K562 (cell line): ENCODE results near the gene UBR1. TPM values are rescaled to one million over a fixed set of nuclear protein-coding genes. Genes with fewer than 3 reads are reported as not detected.

Experiments
- ARHGAP35 ChIP-seq: fragments of 450-650 bp; IDR thresholded peaks from 2 replicates; pipeline ENCODE4 v1.6.1; 2018; ENCODE audit not compliant: partially characterized antibody
- BCOR ChIP-seq: fragments of 450-650 bp; IDR thresholded peaks from 2 replicates; pipeline ENCODE4 v1.6.1; 2016
- COPS2 ChIP-seq: fragments of 450-650 bp; conservative IDR thresholded peaks from 2 replicates; pipeline ENCODE4 v1.6.1; 2016; ENCODE audit warnings: mild to moderate bottlenecking, moderate library complexity
- DACH1 ChIP-seq: fragments of 450-650 bp; IDR thresholded peaks from 2 replicates; pipeline ENCODE4 v1.6.1; 2018; ENCODE audit not compliant: partially characterized antibody
- FOXJ3 ChIP-seq: sonication (generic); formaldehyde crosslinking; IDR thresholded peaks from 2 replicates; pipeline ENCODE4 v1.4.0; 2020; ENCODE audit warnings: mild to moderate bottlenecking, missing genetic modification reagents
- FUS ChIP-seq: fragments of 200-400 bp; formaldehyde crosslinking; optimal IDR thresholded peaks from 2 replicates; pipeline ENCODE3; 2017; ENCODE audit warnings: low read depth, low read length
- MBD2 ChIP-seq: sonication (generic); IDR thresholded peaks from 2 replicates; pipeline ENCODE4 v1.6.1; 2016; ENCODE audit warnings: low read depth, borderline replicate concordance
- NFIC ChIP-seq: fragments of 450-650 bp; IDR thresholded peaks from 2 replicates; pipeline ENCODE4 v1.6.1; 2017; ENCODE audit warnings: mild to moderate bottlenecking, inconsistent platforms
- NFYB ChIP-seq: IDR thresholded peaks from 2 replicates; pipeline ENCODE4 v1.6.1; 2011; ENCODE audit warnings: mild to moderate bottlenecking, moderate library complexity; ENCODE audit not compliant: insufficient read length; ENCODE audit errors: extremely low read depth
- NR2F6 ChIP-seq: fragments of 450-650 bp; formaldehyde crosslinking; IDR thresholded peaks from 2 replicates; pipeline ENCODE4 v1.4.0; 2020; ENCODE audit warnings: mild to moderate bottlenecking
- TAL1 ChIP-seq: fragments of 450-650 bp; IDR thresholded peaks from 2 replicates; pipeline ENCODE4 v1.6.1; 2016; ENCODE audit warnings: mild to moderate bottlenecking
- ZBTB1 ChIP-seq: sonication (generic); formaldehyde crosslinking; IDR thresholded peaks from 2 replicates; pipeline ENCODE4 v1.8.1; 2023; ENCODE audit warnings: missing genetic modification reagents, low read depth, mild to moderate bottlenecking, borderline replicate concordance
- ZFP36 ChIP-seq: fragments of 150-350 bp; IDR thresholded peaks from 2 replicates; pipeline ENCODE4 v1.6.1; 2018; ENCODE audit warnings: low read length, low read depth; ENCODE audit not compliant: partially characterized antibody
- ZNF668 ChIP-seq: fragments of 250-450 bp; sonication (Bioruptor Pico); IDR thresholded peaks from 2 replicates; pipeline ENCODE4 v1.8.0; 2022; ENCODE audit warnings: mild to moderate bottlenecking, inconsistent platforms
- polyA plus RNA-seq, 8 experiments: library from polyadenylated mRNA; depleted of rRNA in 4 of 8; stranded (reverse) in 5 of 8; unstranded in 3 of 8; fragments of >200 nt; fragmentation: Nextera tagmentation in 2 of 8; fragmentation: Illumina TruSeq in 1 of 8; extraction: Ambion mirVana in 2 of 8; extraction: Trizol in 1 of 8; gene quantifications; 2 replicates each; pipeline versions ENCODE4 v1.2.1 to v1.2.3, GENCODE V29; 2011 to 2014; ENCODE audit warnings: inconsistent platforms in 1 of 8, missing spikeins in 1 of 8
- total RNA-seq, 7 experiments: library from RNA; depleted of rRNA in 6 of 7; stranded (reverse); fragments of >200 nt in 6 of 7; fragmentation: Illumina TruSeq in 2 of 7; extraction: Trizol in 2 of 7; gene quantifications; 2 replicates each; pipeline versions ENCODE4 v1.2.1 to v1.2.3, GENCODE V29; 2011 to 2021; ENCODE audit warnings: low replicate concordance in 1 of 7
- TF ChIP-seq, protein P1 (sequence below): fragments of 250-450 bp; sonication (Bioruptor Pico); IDR thresholded peaks from 2 replicates; pipeline ENCODE4 v1.4.0; 2020
- TF ChIP-seq, protein P2 (sequence below): sonication (generic); formaldehyde crosslinking; IDR thresholded peaks from 2 replicates; pipeline ENCODE4 v1.5.0; 2020; ENCODE audit warnings: missing genetic modification reagents
- TF ChIP-seq, protein P3 (sequence below): sonication (generic); formaldehyde crosslinking; IDR thresholded peaks from 2 replicates; pipeline ENCODE4 v1.8.1; 2023; ENCODE audit warnings: mild to moderate bottlenecking, missing genetic modification reagents

The UBR1 gene
- total and polyA plus RNA-seq, 9 of the 15 experiments (the other 6 are each of a cell fraction or from before 2014, with no cell fraction given) = 5.8 to 30.7 (median 15.3) TPM

DNA sequence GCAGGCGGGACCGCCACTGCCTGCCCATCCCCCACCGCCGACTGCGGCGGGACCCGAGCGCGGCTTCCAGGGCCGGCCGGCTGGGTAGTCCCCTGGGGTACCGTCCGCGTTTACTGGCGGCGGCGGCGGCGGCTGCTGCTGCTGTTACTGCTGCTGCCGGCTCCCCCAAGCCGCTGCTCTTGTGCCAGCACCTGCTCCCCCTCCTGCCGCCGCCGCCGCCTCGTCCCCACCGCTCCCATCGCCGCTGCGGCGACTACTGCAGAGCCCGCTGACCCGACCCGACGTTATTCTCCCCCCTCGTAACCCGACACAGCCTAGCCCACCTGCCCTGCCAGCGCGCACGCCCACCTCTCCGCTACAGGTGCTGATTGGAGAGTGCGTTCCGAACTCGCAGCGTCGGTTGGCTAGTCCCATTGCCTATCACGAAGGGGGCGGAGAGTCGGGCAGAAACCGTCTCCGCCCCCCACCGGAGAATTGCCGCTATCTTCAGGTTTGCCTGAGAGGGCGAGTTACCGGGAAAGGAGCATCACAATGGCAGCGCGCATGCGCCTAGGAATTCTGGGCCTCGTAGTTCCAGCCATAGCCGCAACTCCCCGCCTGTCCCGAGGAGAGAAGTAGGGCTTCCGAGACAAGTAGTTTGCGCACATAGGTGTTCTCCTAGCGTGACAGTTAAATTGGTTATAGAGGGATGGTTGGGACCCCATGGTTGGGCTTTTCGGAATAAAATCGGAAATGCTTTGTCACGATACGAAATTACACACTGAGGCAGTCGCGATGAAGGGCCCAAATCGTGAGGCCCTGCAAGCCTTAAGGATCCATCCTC is 185.1 kb downstream of the UBR1 start, which contains the start of gene TTBK2 (continued):
- TF ChIP-seq, protein P1, sequence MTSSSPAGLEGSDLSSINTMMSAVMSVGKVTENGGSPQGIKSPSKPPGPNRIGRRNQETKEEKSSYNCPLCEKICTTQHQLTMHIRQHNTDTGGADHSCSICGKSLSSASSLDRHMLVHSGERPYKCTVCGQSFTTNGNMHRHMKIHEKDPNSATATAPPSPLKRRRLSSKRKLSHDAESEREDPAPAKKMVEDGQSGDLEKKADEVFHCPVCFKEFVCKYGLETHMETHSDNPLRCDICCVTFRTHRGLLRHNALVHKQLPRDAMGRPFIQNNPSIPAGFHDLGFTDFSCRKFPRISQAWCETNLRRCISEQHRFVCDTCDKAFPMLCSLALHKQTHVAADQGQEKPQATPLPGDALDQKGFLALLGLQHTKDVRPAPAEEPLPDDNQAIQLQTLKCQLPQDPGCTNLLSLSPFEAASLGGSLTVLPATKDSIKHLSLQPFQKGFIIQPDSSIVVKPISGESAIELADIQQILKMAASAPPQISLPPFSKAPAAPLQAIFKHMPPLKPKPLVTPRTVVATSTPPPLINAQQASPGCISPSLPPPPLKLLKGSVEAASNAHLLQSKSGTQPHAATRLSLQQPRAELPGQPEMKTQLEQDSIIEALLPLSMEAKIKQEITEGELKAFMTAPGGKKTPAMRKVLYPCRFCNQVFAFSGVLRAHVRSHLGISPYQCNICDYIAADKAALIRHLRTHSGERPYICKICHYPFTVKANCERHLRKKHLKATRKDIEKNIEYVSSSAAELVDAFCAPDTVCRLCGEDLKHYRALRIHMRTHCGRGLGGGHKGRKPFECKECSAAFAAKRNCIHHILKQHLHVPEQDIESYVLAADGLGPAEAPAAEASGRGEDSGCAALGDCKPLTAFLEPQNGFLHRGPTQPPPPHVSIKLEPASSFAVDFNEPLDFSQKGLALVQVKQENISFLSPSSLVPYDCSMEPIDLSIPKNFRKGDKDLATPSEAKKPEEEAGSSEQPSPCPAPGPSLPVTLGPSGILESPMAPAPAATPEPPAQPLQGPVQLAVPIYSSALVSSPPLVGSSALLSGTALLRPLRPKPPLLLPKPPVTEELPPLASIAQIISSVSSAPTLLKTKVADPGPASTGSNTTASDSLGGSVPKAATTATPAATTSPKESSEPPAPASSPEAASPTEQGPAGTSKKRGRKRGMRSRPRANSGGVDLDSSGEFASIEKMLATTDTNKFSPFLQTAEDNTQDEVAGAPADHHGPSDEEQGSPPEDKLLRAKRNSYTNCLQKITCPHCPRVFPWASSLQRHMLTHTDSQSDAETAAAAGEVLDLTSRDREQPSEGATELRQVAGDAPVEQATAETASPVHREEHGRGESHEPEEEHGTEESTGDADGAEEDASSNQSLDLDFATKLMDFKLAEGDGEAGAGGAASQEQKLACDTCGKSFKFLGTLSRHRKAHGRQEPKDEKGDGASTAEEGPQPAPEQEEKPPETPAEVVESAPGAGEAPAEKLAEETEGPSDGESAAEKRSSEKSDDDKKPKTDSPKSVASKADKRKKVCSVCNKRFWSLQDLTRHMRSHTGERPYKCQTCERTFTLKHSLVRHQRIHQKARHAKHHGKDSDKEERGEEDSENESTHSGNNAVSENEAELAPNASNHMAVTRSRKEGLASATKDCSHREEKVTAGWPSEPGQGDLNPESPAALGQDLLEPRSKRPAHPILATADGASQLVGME (CRISPR knock-in tag) = no peak
- no peak for TF ChIP-seq FOXJ3 (CRISPR knock-in tag)
- no peak for TF ChIP-seq ZBTB1 (CRISPR knock-in tag)
- peak; percentile 61 for TF ChIP-seq NFIC
- no peak for TF ChIP-seq TAL1
- TF ChIP-seq ZFP36 = no peak
- TF ChIP-seq ZNF668 (CRISPR knock-in tag) = no peak
- TF ChIP-seq NR2F6 (CRISPR knock-in tag) = no peak
- no peak for TF ChIP-seq DACH1
- TF ChIP-seq, protein P2, sequence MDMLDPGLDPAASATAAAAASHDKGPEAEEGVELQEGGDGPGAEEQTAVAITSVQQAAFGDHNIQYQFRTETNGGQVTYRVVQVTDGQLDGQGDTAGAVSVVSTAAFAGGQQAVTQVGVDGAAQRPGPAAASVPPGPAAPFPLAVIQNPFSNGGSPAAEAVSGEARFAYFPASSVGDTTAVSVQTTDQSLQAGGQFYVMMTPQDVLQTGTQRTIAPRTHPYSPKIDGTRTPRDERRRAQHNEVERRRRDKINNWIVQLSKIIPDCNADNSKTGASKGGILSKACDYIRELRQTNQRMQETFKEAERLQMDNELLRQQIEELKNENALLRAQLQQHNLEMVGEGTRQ (CRISPR knock-in tag) = no peak
- no peak for TF ChIP-seq COPS2
- TF ChIP-seq, protein P3, sequence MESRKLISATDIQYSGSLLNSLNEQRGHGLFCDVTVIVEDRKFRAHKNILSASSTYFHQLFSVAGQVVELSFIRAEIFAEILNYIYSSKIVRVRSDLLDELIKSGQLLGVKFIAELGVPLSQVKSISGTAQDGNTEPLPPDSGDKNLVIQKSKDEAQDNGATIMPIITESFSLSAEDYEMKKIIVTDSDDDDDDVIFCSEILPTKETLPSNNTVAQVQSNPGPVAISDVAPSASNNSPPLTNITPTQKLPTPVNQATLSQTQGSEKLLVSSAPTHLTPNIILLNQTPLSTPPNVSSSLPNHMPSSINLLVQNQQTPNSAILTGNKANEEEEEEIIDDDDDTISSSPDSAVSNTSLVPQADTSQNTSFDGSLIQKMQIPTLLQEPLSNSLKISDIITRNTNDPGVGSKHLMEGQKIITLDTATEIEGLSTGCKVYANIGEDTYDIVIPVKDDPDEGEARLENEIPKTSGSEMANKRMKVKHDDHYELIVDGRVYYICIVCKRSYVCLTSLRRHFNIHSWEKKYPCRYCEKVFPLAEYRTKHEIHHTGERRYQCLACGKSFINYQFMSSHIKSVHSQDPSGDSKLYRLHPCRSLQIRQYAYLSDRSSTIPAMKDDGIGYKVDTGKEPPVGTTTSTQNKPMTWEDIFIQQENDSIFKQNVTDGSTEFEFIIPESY (CRISPR knock-in tag) = no peak
- TF ChIP-seq NFYB = peak; percentile 99
- no peak for TF ChIP-seq BCOR
- TF ChIP-seq FUS = no peak
- TF ChIP-seq MBD2 = peak; percentile 99
- TF ChIP-seq ARHGAP35 = no peak
